H7 (cell line): Measurements from ENCODE around the gene TUBGCP2. TPM values are rescaled to one million over a fixed set of nuclear protein-coding genes. Genes with fewer than 3 reads are reported as not detected.

Experiments
- DNase-seq: peaks from one replicate; pipeline ENCODE4 v3.0.0; 2012
- H3K27me3 ChIP-seq: 2 replicates; pipeline ENCODE4 v1.6.0; 2011; ENCODE audit warnings: mild to moderate bottlenecking, low read length; ENCODE audit not compliant: control insufficient read depth, insufficient read depth
- H3K36me3 ChIP-seq: replicated peaks from 2 replicates; pipeline ENCODE4 v1.5.1; 2011; ENCODE audit warnings: low read length; ENCODE audit not compliant: control insufficient read depth, insufficient read depth
- H3K4me3 ChIP-seq: 2 replicates; pipeline ENCODE4 v1.5.1; 2011; ENCODE audit warnings: low read depth, mild to moderate bottlenecking, control low read depth, low read length, moderate library complexity; ENCODE audit not compliant: insufficient read depth
- total RNA-seq: library from RNA; depleted of rRNA; stranded (reverse); fragments of >200 nt; shearing (Covaris generic); gene quantifications from 2 replicates; pipeline ENCODE4 v1.2.3, GENCODE V29; 2014

The TUBGCP2 gene
- total RNA-seq, 1 experiment from 2014 or later = 47.1 TPM

DNA sequence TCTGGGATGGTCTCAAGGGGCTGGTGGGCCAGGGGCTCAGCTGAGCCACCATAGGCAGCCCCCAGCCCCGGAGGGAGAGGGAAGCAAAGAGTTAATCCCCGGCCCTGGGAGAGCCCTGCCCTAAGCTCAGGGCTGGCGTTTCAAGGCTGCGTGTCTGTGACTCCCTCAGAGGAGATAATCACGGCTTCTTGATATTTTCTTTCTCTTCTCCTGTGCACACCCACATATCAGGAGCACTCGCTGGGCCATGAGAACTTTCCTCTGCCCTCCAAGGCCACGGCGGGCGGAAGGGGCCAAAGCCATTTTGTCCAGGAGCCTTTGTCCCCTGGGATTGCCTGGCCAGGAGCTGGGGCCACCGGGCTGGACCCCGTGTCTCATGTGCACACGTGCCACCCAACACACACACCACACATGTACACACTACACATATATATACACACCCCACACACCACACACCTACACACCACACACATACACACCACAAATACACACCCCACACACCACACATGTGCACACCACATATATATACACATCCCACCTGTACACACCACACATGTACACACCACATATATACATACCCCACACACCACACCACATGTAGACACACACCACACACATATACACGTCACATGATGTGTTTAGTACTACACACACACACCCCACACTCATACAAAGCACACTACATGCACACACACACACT, 54.1 kb downstream of the TUBGCP2 start:
- no peak overlapping the region for H3K4me3 ChIP-seq
- no peaks in the 10 kb centered on the region for H3K27me3 ChIP-seq
- no peaks in the 10 kb centered on the region for H3K36me3 ChIP-seq
- no peak for DNase-seq

DNA sequence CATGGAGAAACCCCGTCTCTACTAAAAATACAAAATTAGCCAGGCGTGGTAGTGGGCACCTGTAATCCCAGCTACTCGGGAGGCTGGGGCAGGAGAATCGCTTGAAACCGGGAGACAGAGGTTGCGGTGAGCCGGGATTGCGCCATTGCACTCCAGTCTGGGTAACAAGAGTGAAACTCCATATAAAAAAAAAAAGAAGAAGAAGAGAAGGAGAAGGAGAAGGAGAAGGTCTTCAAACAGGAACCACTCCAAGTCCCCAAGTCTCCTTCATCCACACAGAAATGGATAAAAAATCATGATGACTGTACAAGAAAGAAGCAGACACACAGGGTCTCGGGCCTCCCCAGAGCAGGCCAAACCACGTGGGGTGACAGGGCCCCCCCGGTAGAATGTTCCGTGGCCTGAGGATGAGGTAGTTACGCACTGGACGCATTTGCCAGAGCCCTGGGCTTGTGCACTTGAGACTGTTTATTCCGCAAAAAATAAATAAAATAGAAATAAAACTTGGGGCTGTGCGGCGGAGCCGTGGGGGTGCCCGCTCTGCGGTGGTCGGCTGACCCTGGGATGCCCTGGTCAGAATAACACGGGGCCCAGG, 55.2 kb downstream of the TUBGCP2 start:
- no peak for DNase-seq
- H3K36me3 ChIP-seq = no peaks in the 10 kb centered on the region

DNA sequence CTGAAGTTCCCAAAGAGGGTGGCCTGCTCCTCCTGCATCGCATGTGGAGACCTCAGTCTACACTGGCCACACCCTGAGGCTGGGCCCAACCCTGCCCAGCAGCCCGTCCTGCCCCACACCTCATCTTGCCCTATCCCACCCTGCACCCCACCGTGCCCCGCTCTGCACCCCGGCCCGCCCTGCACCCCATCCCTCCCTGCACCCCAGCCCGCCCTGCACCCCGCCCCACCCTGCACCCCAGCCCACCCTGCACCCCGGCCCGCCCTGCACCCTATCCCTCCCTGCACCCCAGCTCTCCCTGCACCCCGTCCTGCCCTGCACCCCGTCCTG, 56.5 kb downstream of the TUBGCP2 start:
- H3K4me3 ChIP-seq = no peak overlapping the region
- no peaks in the 10 kb centered on the region for H3K36me3 ChIP-seq
- DNase-seq = no peak
- no peaks in the 10 kb centered on the region for H3K27me3 ChIP-seq

More for the DNA sequence above, 55.2 kb downstream of the TUBGCP2 start:
- Histone ChIP-seq H3K27me3 (no peaks in the 10 kb centered on the region), H3K4me3 (no peak overlapping the region)

DNA sequence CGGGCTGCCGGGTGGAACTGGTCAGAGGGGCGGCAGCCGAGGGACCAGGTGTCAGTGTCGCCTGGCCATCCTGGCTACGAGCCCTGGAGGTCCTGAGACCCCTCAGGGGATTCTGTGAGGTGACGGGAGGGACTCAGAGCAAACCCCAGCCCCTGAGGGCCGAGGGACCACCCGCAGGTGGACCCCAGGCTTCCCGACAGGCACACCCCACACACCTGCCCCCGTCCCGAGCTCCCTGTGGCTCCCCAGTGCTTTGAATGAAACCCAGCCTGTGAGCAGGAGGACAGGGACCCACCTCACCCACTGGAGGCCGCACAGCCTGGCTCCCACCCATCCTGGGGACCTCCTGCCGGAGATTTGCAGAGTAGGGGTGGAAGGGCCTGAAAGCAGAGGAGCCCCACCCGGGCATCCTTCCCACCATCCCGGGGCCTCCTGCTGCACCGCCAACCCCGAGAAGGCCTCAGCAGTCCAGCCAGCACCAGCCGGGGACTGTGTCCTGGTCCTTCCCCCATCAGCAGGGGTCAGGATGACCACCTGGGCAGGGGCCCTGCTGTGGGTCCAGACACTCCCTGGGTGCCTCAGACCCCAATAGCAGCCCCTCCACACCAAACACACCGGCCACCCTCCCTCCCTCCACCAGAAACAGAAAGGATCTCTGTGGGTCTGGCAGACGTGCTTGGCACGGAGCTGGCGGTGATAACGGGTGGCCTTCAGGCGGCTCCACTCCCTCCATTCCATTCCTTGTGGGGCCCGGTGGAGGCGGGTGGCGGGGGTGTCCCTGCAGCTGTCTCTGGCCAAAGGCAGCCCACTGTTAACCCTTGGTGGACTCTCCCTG, 57.1 kb downstream of the TUBGCP2 start:
- DNase-seq = no peak
- H3K36me3 ChIP-seq = no peaks in the 10 kb centered on the region
- no peak overlapping the region for H3K4me3 ChIP-seq
- no peaks in the 10 kb centered on the region for H3K27me3 ChIP-seq

DNA sequence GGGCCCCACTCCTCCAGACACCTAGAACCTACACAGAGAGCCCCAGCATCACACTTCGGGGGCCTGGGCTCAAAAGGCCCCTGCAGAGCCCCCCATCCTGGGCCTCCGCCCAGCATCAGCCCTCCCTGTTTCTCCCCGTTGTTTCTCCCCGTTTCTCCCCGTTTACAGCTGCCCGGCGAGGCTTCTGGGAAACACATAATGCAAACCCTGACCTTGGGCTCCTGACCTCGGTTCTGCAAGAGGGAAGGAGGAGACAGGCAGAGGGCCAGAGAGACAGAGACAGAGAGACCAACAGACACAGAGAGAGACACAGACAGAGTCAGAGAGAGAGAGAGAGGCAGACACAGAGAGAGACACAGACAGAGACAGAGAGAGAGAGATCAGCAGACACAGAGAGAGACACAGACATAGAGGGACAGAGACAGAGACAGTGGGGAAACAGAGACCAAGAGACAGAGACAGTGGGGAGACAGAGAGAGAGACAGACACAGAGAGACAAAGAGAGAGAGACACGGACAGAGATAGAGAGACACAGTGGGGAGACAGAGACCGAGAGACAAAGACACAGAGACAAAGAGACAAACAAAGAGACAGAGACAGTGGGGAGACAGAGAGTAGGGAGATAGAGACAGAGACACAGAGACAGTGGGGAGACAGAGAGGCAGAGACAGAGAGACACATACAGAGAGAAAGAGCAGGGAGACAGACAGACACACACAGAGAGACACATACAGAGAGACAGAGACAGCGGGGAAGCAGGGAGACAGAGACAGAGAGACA, 58.5 kb downstream of the TUBGCP2 start:
- Histone ChIP-seq H3K4me3 (no peak overlapping the region), H3K27me3 (no peaks in the 10 kb centered on the region), H3K36me3 (no peaks in the 10 kb centered on the region)
- no peak for DNase-seq

DNA sequence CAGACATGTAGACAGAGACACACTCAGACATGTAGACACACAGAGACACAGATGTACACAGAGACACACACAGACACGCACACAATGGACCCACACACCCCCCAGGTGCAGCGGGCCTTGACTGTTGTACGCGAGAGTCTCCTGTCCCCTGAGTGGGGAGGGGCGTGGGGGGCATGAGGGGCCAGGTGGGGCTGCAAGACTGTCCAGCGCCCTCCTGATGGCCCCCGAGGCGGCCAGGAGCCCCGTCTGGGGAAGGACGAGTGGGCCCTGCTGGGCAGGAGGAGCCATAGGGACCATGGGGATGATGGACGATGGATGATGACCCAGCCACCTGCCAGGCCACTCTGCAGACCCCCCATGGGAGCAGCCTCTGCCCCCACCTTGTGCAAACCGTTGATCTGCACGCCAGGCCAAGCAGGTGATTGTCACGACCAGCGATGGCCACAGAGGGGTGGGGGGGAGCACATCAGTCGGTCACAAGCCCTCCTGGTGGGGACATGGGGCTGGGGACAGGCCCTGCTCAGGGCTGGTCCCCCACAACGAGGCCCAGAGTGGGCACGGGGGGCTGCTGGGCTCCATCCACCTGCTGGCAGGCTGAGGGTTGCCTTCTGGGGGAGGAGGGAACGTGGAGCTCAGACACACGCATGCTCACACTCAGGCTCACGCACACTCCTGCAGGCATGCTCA, 59.4 kb downstream of the TUBGCP2 start:
- Histone ChIP-seq H3K4me3 (no peak overlapping the region), H3K36me3 (no peaks in the 10 kb centered on the region), H3K27me3 (no peaks in the 10 kb centered on the region)
- no peak for DNase-seq

DNA sequence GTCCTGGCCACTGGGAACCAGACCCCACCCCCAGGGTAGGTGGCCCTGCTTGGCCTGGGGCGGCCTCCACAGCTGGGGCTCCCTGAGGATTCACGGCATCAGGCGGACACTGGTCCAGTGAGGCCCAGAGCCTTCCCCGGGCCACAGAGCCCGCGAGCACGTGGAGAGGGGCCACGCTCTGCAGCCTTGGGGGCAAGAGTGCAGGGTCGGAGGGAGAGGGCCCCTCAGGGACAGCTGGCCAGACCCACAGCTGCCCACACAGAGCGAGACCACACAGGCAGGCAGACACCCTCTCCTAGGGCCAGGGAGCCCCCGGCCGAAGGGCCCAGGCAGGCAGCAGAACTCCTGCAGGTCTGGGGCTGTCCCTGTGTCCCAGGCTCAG, 60.3 kb downstream of the TUBGCP2 start:
- Histone ChIP-seq H3K4me3 (no peak overlapping the region), H3K36me3 (no peaks in the 10 kb centered on the region), H3K27me3 (no peaks in the 10 kb centered on the region)
- no peak for DNase-seq

DNA sequence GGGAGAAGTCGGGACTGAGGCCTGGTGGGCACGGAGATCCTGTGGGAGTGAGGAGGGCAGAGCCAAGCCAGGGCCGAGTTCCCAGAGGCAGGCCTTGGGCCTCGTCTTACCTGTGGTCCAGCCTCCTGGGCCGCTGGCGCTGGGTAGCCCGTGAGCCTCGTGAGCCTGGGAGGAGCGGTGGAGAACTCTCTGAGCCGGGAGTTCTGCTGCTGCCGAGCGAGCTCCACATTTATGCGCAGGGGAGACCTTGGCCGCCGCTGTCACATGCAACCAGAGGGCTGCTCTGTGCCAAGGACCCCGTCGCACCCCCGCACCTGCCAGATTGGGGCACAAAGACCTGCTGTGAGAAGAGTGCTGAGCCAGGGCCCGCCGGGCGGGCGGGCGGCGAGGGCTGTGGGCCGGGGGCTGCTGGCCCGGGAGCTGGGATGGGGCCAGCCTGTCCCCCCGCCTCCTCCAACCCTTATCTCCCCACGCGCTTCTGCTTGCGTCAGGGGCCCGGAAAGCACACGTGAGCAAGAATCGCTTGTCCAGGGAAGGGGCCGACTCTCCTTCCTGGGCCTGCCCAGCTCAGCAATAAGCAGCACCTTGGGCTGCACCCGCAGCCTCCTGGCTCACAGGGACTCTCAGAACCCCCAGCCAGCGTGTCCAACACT, 60.9 kb downstream of the TUBGCP2 start:
- Histone ChIP-seq H3K4me3 (no peak overlapping the region), H3K36me3 (no peaks in the 10 kb centered on the region), H3K27me3 (no peaks in the 10 kb centered on the region)
- DNase-seq = peak; percentile 82

DNA sequence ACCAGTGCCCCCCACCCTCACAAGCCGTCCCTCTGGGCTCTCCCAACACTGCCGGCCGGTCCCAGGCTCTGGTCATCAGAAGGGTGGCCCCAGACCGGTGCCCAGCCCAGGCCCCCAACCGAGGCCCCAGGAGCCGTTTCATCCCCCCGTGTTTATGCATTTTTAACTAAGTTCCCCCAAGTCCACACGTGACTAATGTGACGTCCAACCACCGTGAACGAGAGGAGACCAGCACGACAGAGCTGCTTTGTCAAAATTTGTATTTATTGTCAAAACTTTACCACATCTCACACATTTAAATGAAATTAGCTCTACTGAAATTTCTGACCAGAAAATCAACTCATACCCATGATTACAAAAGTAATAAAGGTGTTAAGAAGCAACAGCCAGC, 62.4 kb downstream of the TUBGCP2 start:
- Histone ChIP-seq H3K27me3 (no peaks in the 10 kb centered on the region), H3K4me3 (no peak overlapping the region), H3K36me3 (no peaks in the 10 kb centered on the region; the same call in 1 of the 2 replicates)
- DNase-seq = no peak

DNA sequence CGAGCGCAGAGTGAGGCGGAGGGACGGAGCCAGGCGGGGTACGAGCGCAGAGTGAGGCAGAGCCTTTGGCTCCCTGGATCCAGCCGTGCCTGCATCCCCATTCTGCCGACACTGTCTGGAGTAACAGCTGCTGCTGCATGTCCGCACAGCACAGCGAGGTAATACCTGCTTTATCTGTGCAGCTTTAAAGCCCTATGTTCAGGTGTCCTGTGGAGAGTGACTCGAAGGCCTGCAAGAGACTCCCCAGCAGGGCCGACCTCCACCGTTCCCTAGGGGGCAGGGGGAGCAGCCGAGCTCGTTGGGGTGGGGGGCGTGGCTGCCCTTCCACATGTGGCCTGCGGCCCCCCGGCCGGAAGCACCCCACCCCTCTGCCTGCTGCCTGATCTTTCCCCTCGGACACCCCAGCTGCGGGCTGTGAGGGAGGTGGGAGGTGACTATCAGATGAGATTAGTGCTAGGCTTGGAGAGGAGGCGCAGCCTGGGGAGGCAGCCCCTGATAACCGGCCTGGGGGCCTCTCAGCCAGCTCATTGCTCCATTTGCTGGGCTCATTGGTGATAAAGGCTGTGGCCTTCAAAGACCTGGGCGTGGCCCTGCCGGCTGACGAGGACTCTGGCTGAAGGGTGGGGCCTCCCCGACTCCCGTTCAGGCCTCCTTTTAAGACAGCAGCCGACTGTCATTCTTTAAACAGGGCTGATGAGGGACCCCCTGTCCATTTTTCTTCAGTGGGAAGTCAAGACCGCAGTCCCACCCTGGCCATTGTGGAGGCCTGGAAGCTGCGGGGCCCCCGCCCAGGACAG, 63.0 kb downstream of the TUBGCP2 start:
- DNase-seq = no peak
- H3K4me3 ChIP-seq = no peak overlapping the region
- no peaks in the 10 kb centered on the region for H3K27me3 ChIP-seq
- no peaks in the 10 kb centered on the region; the same call in 1 of the 2 replicates for H3K36me3 ChIP-seq

DNA sequence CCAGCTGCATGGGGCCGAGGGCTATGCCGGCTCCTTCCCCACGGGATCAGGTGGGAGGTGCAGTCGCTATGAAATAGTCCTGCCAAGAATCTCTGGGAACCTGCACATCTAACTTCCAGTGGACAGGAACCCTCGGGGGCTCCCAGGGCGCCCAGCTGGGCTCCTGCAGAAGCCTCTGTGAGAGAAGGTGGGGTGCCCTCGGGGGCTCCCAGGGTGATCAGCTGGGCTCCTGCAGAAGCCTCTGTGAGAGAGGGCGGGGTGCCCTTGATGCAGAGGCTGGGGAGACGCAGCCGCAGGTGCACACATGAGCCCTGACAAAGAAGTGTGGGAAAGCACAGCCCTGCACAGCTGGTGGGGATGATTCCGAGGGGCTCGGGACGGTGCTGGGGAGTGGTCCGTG, 65.1 kb downstream of the TUBGCP2 start:
- no peak for DNase-seq
- peaks cover 2% of the 10 kb centered on the region; the same call in 1 of the 2 replicates for H3K27me3 ChIP-seq
- no peaks in the 10 kb centered on the region; the same call in 1 of the 2 replicates for H3K36me3 ChIP-seq
- no peak overlapping the region for H3K4me3 ChIP-seq

DNA sequence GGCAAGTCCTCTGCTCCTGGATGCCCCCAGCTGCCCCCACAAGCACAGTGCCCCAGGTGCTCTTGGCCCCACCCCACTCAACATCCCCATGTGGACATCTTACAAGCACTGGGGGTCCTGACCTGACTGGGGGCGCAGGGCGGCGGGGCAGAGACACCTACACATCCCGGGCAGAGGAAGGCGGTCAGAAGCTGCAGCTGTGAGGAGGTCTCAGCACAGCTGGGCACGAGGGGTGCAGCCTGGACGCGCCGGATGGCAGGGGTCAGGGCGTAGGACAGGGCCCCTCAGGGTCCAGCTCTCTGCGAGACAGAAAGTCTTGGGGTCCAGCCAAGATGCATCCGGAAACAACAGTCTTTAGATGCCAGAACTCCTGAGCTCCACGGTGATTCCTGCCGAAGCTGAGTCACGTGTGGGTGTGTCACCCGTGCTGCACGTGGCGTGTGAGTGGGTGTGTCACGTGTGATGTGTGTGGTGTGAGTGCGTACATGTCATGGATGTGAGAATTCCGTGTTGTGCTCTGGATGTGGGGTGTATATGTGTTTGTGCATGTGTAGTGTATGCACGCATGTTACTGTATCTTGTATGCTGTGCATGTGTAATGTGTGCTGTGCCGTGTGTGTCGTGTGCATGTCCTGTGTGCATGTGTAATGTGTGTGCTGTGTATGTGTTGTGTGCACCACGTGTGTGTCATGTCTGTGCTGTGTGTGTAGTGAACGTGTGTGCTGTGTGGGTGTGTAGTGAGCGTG, 65.9 kb downstream of the TUBGCP2 start:
- H3K36me3 ChIP-seq = no peaks in the 10 kb centered on the region; the same call in 1 of the 2 replicates
- no peak for DNase-seq
- peaks cover 4% of the 10 kb centered on the region; the same call in 1 of the 2 replicates for H3K27me3 ChIP-seq
- H3K4me3 ChIP-seq = no peak overlapping the region
